Right ventricle myocardium inferior (tissue), 1 donor: ENCODE data around the gene NPPB. TPM values are rescaled to one million over a fixed set of nuclear protein-coding genes. Genes with fewer than 3 reads are reported as not detected.

Source experiments
- ATAC-seq: fragments of 200-7000 bp; cut with Tn5 transposase; one replicate; pipeline ENCODE4 v1.9.1; 2020; ENCODE audit warnings: mild to moderate bottlenecking, moderate library complexity
- DNase-seq: peaks from one replicate; pipeline ENCODE4 v3.0.0; 2021; ENCODE audit errors: missing footprints
- intact Hi-C: fragments of 100-400 bp; cut with DNase I; formaldehyde crosslinking; loops from one replicate; pipeline ENCODE4 v1.11.0; 2022
- total RNA-seq: library from RNA; stranded (reverse); fragmentation: NEBNext Ultra II Directional; extraction: Animal tissue kit (Norgen Biotek cat#: 25700); gene quantifications from one replicate; pipeline ENCODE4 v1.2.1, GENCODE V29; 2021
- donor health status: DM: no; HTN: yes; CAD: no; lungs with severe emphysema.

Gene NPPB
- total RNA-seq, 1 donor from 2014 or later = 5.1 TPM

GRCh38 chr1:11868331-11868980, 9.7 kb upstream of the NPPB start:
- ATAC-seq (no peak), DNase-seq (no peak)
- intact Hi-C loops = loop anchor here (2.0 kb wide), 1 partner anchor 24 kb away; no protein-coding TSS in a partner anchor

- intact Hi-C loops = no loop called here
- DNase-seq (no peak), ATAC-seq (no peak)
These were observed 4.1 kb upstream of the NPPB start for GRCh38 chr1:11862890-11863289.

- intact Hi-C loops = no loop called here
- no peak for ATAC-seq
- DNase-seq = no peak
These were observed 1.8 kb upstream of the NPPB start for GRCh38 chr1:11860587-11860986.

GRCh38 chr1:11860083-11860482, 1.3 kb upstream of the NPPB start:
- intact Hi-C loops = no loop called here
- ATAC-seq = no peak
- DNase-seq = no peak

- DNase-seq (no peak), ATAC-seq (peak; percentile 62)
These were observed 475 bp upstream of the NPPB start for GRCh38 chr1:11858968-11859871.

GRCh38 chr1:11858158-11858557, 587 bp downstream of the NPPB start:
- ATAC-seq = no peak
- intact Hi-C loops = no loop called here
- no peak for DNase-seq

More at GRCh38 chr1:11858968-11859871, 475 bp upstream of the NPPB start:
- intact Hi-C loops = no loop called here

- intact Hi-C loops = no loop called here
- no peak for DNase-seq
- no peak for ATAC-seq
These were observed 1.4 kb downstream of the NPPB start for GRCh38 chr1:11857164-11857851.

- DNase-seq (no peak), ATAC-seq (no peak)
- intact Hi-C loops = no loop called here
These were observed 2.0 kb downstream of the NPPB start for GRCh38 chr1:11856698-11857097.

- ATAC-seq = no peak
- DNase-seq = no peak
- intact Hi-C loops = no loop called here
These were observed 3.3 kb downstream of the NPPB start for GRCh38 chr1:11855430-11855829.

GRCh38 chr1:11854519-11854918, 4.2 kb downstream of the NPPB start:
- intact Hi-C loops = no loop called here
- DNase-seq (no peak), ATAC-seq (no peak)

GRCh38 chr1:11851180-11851579, 7.6 kb downstream of the NPPB start:
- intact Hi-C loops = no loop called here
- ATAC-seq = no peak
- DNase-seq = no peak

GRCh38 chr1:11850156-11850555, 8.6 kb downstream of the NPPB start:
- DNase-seq (no peak), ATAC-seq (no peak)
- intact Hi-C loops = no loop called here

- no peak for DNase-seq
- ATAC-seq = no peak
- intact Hi-C loops = no loop called here
These were observed 10.4 kb downstream of the NPPB start for GRCh38 chr1:11848373-11848700.

GRCh38 chr1:11847667-11848372, 10.9 kb downstream of the NPPB start, which contains the start of gene NPPA:
NPPA (minus strand) TSS chr1:11847783; CDS start chr1:11847684, 99 bp downstream.
- ATAC-seq = no peak
- DNase-seq = no peak
- intact Hi-C loops = no loop called here

- intact Hi-C loops = no loop called here
- ATAC-seq = no peak
These were observed 13.0 kb downstream of the NPPB start for GRCh38 chr1:11845641-11846335.

GRCh38 chr1:11842154-11843041, 16.3 kb downstream of the NPPB start:
- intact Hi-C loops = no loop called here
- DNase-seq (no peak), ATAC-seq (no peak)

More at GRCh38 chr1:11845641-11846335, 13.0 kb downstream of the NPPB start:
- no peak for DNase-seq
